HuH-7.5 (cell line): Measurements from ENCODE around the gene KIF26B.

Source experiments
- DNase-seq: peaks from one replicate; pipeline ENCODE4 v3.0.0; 2011; ENCODE audit warnings: low spot score

The KIF26B gene

GRCh38 chr1:245279346-245279745 lies 124.6 kb downstream of the KIF26B start:
- DNase-seq = no peak

GRCh38 chr1:245283001-245283400 lies 128.2 kb downstream of the KIF26B start:
- no peak for DNase-seq

GRCh38 chr1:245285168-245285567 lies 130.4 kb downstream of the KIF26B start:
- DNase-seq = no peak

GRCh38 chr1:245288796-245289195 lies 134.0 kb downstream of the KIF26B start:
- no peak for DNase-seq

GRCh38 chr1:245290836-245291235 lies 136.1 kb downstream of the KIF26B start:
- no peak for DNase-seq

GRCh38 chr1:245291351-245291750 lies 136.6 kb downstream of the KIF26B start:
- no peak for DNase-seq

GRCh38 chr1:245292141-245292540 lies 137.4 kb downstream of the KIF26B start:
- DNase-seq = no peak

GRCh38 chr1:245292553-245292952 lies 137.8 kb downstream of the KIF26B start:
- no peak for DNase-seq

GRCh38 chr1:245294020-245294419 lies 139.2 kb downstream of the KIF26B start:
- no peak for DNase-seq

GRCh38 chr1:245298781-245299180 lies 144.0 kb downstream of the KIF26B start:
- no peak for DNase-seq

- DNase-seq = no peak
Observed at GRCh38 chr1:245301162-245301580, 146.4 kb downstream of the KIF26B start.

GRCh38 chr1:245301921-245302320 lies 147.1 kb downstream of the KIF26B start:
- no peak for DNase-seq

- DNase-seq = no peak
Observed at GRCh38 chr1:245304698-245305097, 149.9 kb downstream of the KIF26B start.

- DNase-seq = no peak
Observed at GRCh38 chr1:245306020-245306419, 151.2 kb downstream of the KIF26B start.

GRCh38 chr1:245306628-245307410 lies 152.0 kb downstream of the KIF26B start:
- no peak for DNase-seq

GRCh38 chr1:245310571-245311531 lies 156.1 kb downstream of the KIF26B start:
- DNase-seq = no peak

- DNase-seq = no peak
Observed at GRCh38 chr1:245311887-245312536, 157.2 kb downstream of the KIF26B start.

GRCh38 chr1:245313576-245313975 lies 158.8 kb downstream of the KIF26B start:
- DNase-seq = no peak

GRCh38 chr1:245316784-245317183 lies 162.0 kb downstream of the KIF26B start:
- no peak for DNase-seq

GRCh38 chr1:245317217-245317616 lies 162.4 kb downstream of the KIF26B start:
- DNase-seq = no peak

GRCh38 chr1:245319094-245319493 lies 164.3 kb downstream of the KIF26B start:
- no peak for DNase-seq

- no peak for DNase-seq
Observed at GRCh38 chr1:245322673-245323072, 167.9 kb downstream of the KIF26B start.
